Mesenchymal stem cell (in vitro differentiated cells and primary cell): ENCODE results near the gene NUP88.

ENCODE experiments used
- DNase-seq: peaks from one replicate; pipeline ENCODE4 v3.0.0-alpha.2; 2013
- H2AFZ ChIP-seq: one replicate; pipeline ENCODE4 v1.6.1; 2013; ENCODE audit warnings: low read depth, mild to moderate bottlenecking, control low read depth, inconsistent platforms, low read length, moderate library complexity
- H2AK5ac ChIP-seq: 2 replicates; pipeline ENCODE4 v1.6.1; 2013; ENCODE audit warnings: low read length, moderate library complexity, mild to moderate bottlenecking, inconsistent platforms; ENCODE audit not compliant: severe bottlenecking
- H2BK120ac ChIP-seq: one replicate; pipeline ENCODE4 v1.6.1; 2013; ENCODE audit warnings: low read depth, mild to moderate bottlenecking, inconsistent platforms, low read length, moderate library complexity
- H2BK12ac ChIP-seq, 2 experiments: one replicate each; pipeline ENCODE4 v1.6.1; 2013; ENCODE audit warnings: inconsistent platforms in 2 of 2, low read length in 2 of 2, mild to moderate bottlenecking in 2 of 2, moderate library complexity in 2 of 2, control low read depth in 1 of 2
- H2BK15ac ChIP-seq: one replicate; pipeline ENCODE4 v1.6.1; 2013; ENCODE audit warnings: mild to moderate bottlenecking, low read depth, inconsistent platforms; ENCODE audit not compliant: poor library complexity, severe bottlenecking
- H2BK5ac ChIP-seq: 2 replicates; pipeline ENCODE4 v1.6.1; 2013; ENCODE audit warnings: low read depth, mild to moderate bottlenecking, low read length, control low read depth, inconsistent platforms; ENCODE audit not compliant: poor library complexity, severe bottlenecking
- H3K14ac ChIP-seq, 2 experiments: one replicate each; pipeline ENCODE4 v1.6.1; 2013; ENCODE audit warnings: inconsistent platforms in 2 of 2, low read length in 2 of 2, control low read depth in 1 of 2, mild to moderate bottlenecking in 1 of 2, moderate library complexity in 1 of 2
- H3K18ac ChIP-seq, 2 experiments: one replicate each; pipeline ENCODE4 v1.6.1; 2013; ENCODE audit warnings: inconsistent platforms in 2 of 2, low read length in 2 of 2, control low read depth in 1 of 2, low read depth in 1 of 2, mild to moderate bottlenecking in 1 of 2
- H3K23ac ChIP-seq, 2 experiments: one replicate each; pipeline ENCODE4 v1.6.1; 2013; ENCODE audit warnings: inconsistent platforms in 2 of 2, low read length in 2 of 2, mild to moderate bottlenecking in 2 of 2, moderate library complexity in 2 of 2, control low read depth in 1 of 2
- H3K27ac ChIP-seq: 2 replicates; pipeline ENCODE4 v1.5.1; 2013; ENCODE audit warnings: mild to moderate bottlenecking, moderate library complexity, low read length, control low read depth, inconsistent platforms; ENCODE audit not compliant: poor library complexity, severe bottlenecking
- H3K27me3 ChIP-seq, 2 experiments: 2 replicates each; pipeline versions ENCODE4 v1.6.1 to v1.7.0; 2013; ENCODE audit warnings: low read length in 2 of 2, mild to moderate bottlenecking in 2 of 2, moderate library complexity in 2 of 2, control low read depth in 1 of 2, inconsistent platforms in 1 of 2; ENCODE audit not compliant: control insufficient read depth in 1 of 2, insufficient read depth in 1 of 2
- H3K36me3 ChIP-seq, 2 experiments: 2 replicates each; pipeline versions ENCODE4 v1.6.1 to v1.7.0; 2013; ENCODE audit warnings: low read length in 2 of 2, control low read depth in 1 of 2, inconsistent platforms in 1 of 2, low read depth in 1 of 2, mild to moderate bottlenecking in 1 of 2; ENCODE audit not compliant: insufficient read depth in 2 of 2, control insufficient read depth in 1 of 2
- H3K4ac ChIP-seq, 2 experiments: one replicate each; pipeline ENCODE4 v1.6.1; 2013; ENCODE audit warnings: inconsistent platforms in 2 of 2, low read length in 2 of 2, mild to moderate bottlenecking in 2 of 2, moderate library complexity in 2 of 2, control low read depth in 1 of 2, low read depth in 1 of 2
- H3K4me1 ChIP-seq: 2 replicates; pipeline ENCODE4 v1.6.1; 2013; ENCODE audit warnings: low read depth, low read length, control low read depth; ENCODE audit not compliant: control insufficient read depth, insufficient read depth
- H3K4me2 ChIP-seq: 2 replicates; pipeline ENCODE4 v1.6.1; 2013; ENCODE audit warnings: low read length, mild to moderate bottlenecking, inconsistent platforms; ENCODE audit not compliant: poor library complexity, severe bottlenecking
- H3K4me3 ChIP-seq, 2 experiments: 2 replicates each; pipeline versions ENCODE4 v1.5.1 to v1.7.0; 2013; ENCODE audit warnings: low read length in 2 of 2, mild to moderate bottlenecking in 2 of 2, control low read depth in 1 of 2, low read depth in 1 of 2; ENCODE audit not compliant: insufficient read depth in 1 of 2
- H3K79me1 ChIP-seq: replicated peaks from 2 replicates; pipeline ENCODE4 v1.6.1; 2013; ENCODE audit warnings: mild to moderate bottlenecking, control low read depth, low read length, inconsistent platforms; ENCODE audit not compliant: poor library complexity, severe bottlenecking
- H3K9ac ChIP-seq: 2 replicates; pipeline ENCODE4 v1.7.0; 2013; ENCODE audit warnings: mild to moderate bottlenecking, low read length, moderate library complexity
- H3K9me3 ChIP-seq: 2 replicates; pipeline ENCODE4 v1.7.0; 2013; ENCODE audit warnings: mild to moderate bottlenecking, low read length; ENCODE audit not compliant: control insufficient read depth
- H4K8ac ChIP-seq: one replicate; pipeline ENCODE4 v1.6.1; 2013; ENCODE audit warnings: inconsistent platforms, mild to moderate bottlenecking, low read length, moderate library complexity
- H4K91ac ChIP-seq: one replicate; pipeline ENCODE4 v1.6.1; 2013; ENCODE audit warnings: mild to moderate bottlenecking, low read length, inconsistent platforms
- WGBS: methylation state at CpG from one replicate; pipeline ENCODE4 v1.1.7; 2013; ENCODE audit warnings: mixed read lengths; 5-methylcytosine and 5-hydroxymethylcytosine counted together

NUP88 gene

GRCh38 chr17:5464717-5465507 lies 45.5 kb upstream of the NUP88 start:
- no peak overlapping the region for H2BK12ac ChIP-seq

DNA sequence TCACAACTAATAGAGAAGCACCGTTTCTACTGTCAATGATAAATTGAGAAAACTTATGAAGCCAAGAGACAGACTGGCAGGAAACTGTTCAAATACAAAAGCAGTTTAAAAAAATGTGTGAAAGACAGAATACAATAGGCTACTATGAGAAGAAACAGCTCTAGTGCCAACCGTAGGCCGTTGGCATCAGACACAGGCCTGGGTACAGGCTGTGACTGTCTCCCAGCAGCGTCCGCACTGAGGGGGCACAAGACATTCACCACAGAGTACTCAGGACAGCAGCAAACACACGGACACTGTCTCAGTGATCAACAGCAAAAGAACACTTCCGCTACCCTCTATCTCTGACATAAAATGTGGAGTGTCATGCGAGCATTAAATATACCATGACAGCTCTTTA lies 27.3 kb upstream of the NUP88 start:
- no peak overlapping the region for H3K27ac ChIP-seq
- H3K23ac ChIP-seq, result no peak overlapping the region
- no peak overlapping the region for H2AFZ ChIP-seq
- H3K14ac ChIP-seq, result no peak overlapping the region
- no peak overlapping the region for H3K18ac ChIP-seq
- H2BK15ac ChIP-seq, result no peak overlapping the region
- no peak overlapping the region for H2AK5ac ChIP-seq
- H3K4me3 ChIP-seq, result no peak overlapping the region
- no peak overlapping the region for H3K4ac ChIP-seq
- no peak overlapping the region for H2BK5ac ChIP-seq
- no peak overlapping the region for H3K4me2 ChIP-seq
- 97% methylated on average over 7 of the region's 8 CpGs for WGBS
- H2BK120ac ChIP-seq, result no peak overlapping the region
- peaks cover 44 to 75% of the 10 kb centered on the region in 2 experiments for H3K36me3 ChIP-seq
- H3K4me1 ChIP-seq, result no peaks in the 10 kb centered on the region
- no peaks in the 10 kb centered on the region for H3K9me3 ChIP-seq
- no peak overlapping the region for H3K9ac ChIP-seq
- no peak for DNase-seq
- no peaks in the 10 kb centered on the region for H3K27me3 ChIP-seq
- no peak overlapping the region for H4K91ac ChIP-seq
- peaks cover 15% of the 10 kb centered on the region for H3K79me1 ChIP-seq
- no peak overlapping the region for H2BK12ac ChIP-seq
- no peak overlapping the region for H4K8ac ChIP-seq

More at GRCh38 chr17:5464717-5465507, 45.5 kb upstream of the NUP88 start:
- Histone ChIP-seq H3K27me3 (no peaks in the 10 kb centered on the region), H3K79me1 (peaks cover 18% of the 10 kb centered on the region), H4K8ac (peak overlapping the region; percentile 2), H2BK15ac (no peak overlapping the region), H3K27ac (no peak overlapping the region), H4K91ac (no peak overlapping the region), H3K14ac (peak overlapping the region in 1 of 2 experiments; percentile 2), H3K4me3 (no peak overlapping the region), H2BK120ac (no peak overlapping the region), H3K9me3 (no peaks in the 10 kb centered on the region), H2AK5ac (no peak overlapping the region), H3K4me2 (no peak overlapping the region), H2BK5ac (no peak overlapping the region), H3K23ac (no peak overlapping the region), H3K18ac (no peak overlapping the region), H3K36me3 (peaks cover 18 to 24% of the 10 kb centered on the region in 2 experiments), H2AFZ (no peak overlapping the region), H3K4ac (no peak overlapping the region), H3K9ac (no peak overlapping the region), H3K4me1 (peaks cover 1% of the 10 kb centered on the region)
- 78% methylated on average over 9 of the region's 10 CpGs for WGBS
- DNase-seq, result no peak

- whole genome bisulfite sequencing, result 97% methylated on average over 22 of the region's 22 CpGs
- no peak overlapping the region for H3K27ac ChIP-seq
These were observed 24.7 kb upstream of the NUP88 start for GRCh38 chr17:5444209-5444608.

DNA sequence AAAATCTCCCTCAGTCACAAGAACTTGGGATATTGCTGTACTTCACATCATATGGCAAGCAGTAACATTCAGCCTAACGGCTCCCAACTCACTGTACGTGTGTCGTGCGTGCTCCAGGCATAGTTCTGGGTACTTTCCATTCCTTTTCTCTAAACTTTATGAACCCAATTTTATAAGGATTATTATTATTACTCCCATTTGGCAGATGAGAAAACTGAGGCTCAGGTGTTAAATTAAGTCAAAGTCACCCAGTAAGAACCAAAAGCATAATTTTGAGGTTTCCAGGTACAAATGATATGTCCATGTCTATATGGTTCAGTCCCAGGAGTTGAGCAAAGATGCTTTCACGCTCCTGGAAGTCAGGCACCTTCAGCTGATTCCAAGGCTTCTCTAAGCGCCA lies 24.3 kb upstream of the NUP88 start:
- H4K8ac ChIP-seq, result no peak overlapping the region
- no peak for DNase-seq

More at GRCh38 chr17:5444209-5444608, 24.7 kb upstream of the NUP88 start:
- no peak overlapping the region for H3K14ac ChIP-seq
- H3K4me3 ChIP-seq, result no peak overlapping the region
- no peak overlapping the region for H3K18ac ChIP-seq
- H3K36me3 ChIP-seq, result peaks cover 38 to 56% of the 10 kb centered on the region in 2 experiments
- H3K9me3 ChIP-seq, result no peaks in the 10 kb centered on the region
- no peak overlapping the region for H3K4ac ChIP-seq
- no peak overlapping the region for H4K8ac ChIP-seq
- peaks cover 18% of the 10 kb centered on the region for H3K79me1 ChIP-seq
- no peak overlapping the region for H4K91ac ChIP-seq
- no peaks in the 10 kb centered on the region for H3K27me3 ChIP-seq
- no peak overlapping the region for H3K9ac ChIP-seq
- H3K4me1 ChIP-seq, result peaks cover 2% of the 10 kb centered on the region
- no peak for DNase-seq
- H3K4me2 ChIP-seq, result no peak overlapping the region
- no peak overlapping the region for H2AFZ ChIP-seq
- no peak overlapping the region for H2BK120ac ChIP-seq
- H2BK12ac ChIP-seq, result no peak overlapping the region
- H2BK15ac ChIP-seq, result no peak overlapping the region
- H2BK5ac ChIP-seq, result no peak overlapping the region
- no peak overlapping the region for H3K23ac ChIP-seq
- H2AK5ac ChIP-seq, result no peak overlapping the region

More for the DNA sequence above, 24.3 kb upstream of the NUP88 start:
- H2BK15ac ChIP-seq, result no peak overlapping the region
- H3K4me1 ChIP-seq, result peaks cover 3% of the 10 kb centered on the region
- H2BK5ac ChIP-seq, result no peak overlapping the region
- H3K23ac ChIP-seq, result no peak overlapping the region
- H3K27me3 ChIP-seq, result no peaks in the 10 kb centered on the region
- no peaks in the 10 kb centered on the region for H3K9me3 ChIP-seq
- no peak overlapping the region for H2AK5ac ChIP-seq
- no peak overlapping the region for H2BK12ac ChIP-seq
- peaks cover 38 to 51% of the 10 kb centered on the region in 2 experiments for H3K36me3 ChIP-seq
- no peak overlapping the region for H4K91ac ChIP-seq
- no peak overlapping the region for H3K27ac ChIP-seq
- H2AFZ ChIP-seq, result no peak overlapping the region
- no peak overlapping the region for H3K4ac ChIP-seq
- peaks cover 16% of the 10 kb centered on the region for H3K79me1 ChIP-seq
- WGBS, result 92% methylated on average over 4 of the region's 6 CpGs
- no peak overlapping the region for H2BK120ac ChIP-seq
- H3K18ac ChIP-seq, result no peak overlapping the region
- H3K4me2 ChIP-seq, result no peak overlapping the region
- H3K14ac ChIP-seq, result no peak overlapping the region
- H3K9ac ChIP-seq, result no peak overlapping the region
- no peak overlapping the region for H3K4me3 ChIP-seq
